Ishikawa (cell line): ENCODE results near the gene SLC6A6.

Source experiments
- CEBPB ChIP-seq: IDR thresholded peaks from 2 replicates; pipeline ENCODE4 v1.6.1; 2012
- EGR1 ChIP-seq: IDR thresholded peaks from 2 replicates; pipeline ENCODE4 v1.6.1; 2012
- EP300 ChIP-seq: IDR thresholded peaks from 2 replicates; pipeline ENCODE4 v1.6.1; 2012; ENCODE audit warnings: borderline replicate concordance
- MAX ChIP-seq: IDR thresholded peaks from 2 replicates; pipeline ENCODE4 v1.6.1; 2012
- NFIC ChIP-seq: IDR thresholded peaks from 2 replicates; pipeline ENCODE4 v1.6.1; 2012
- RAD21 ChIP-seq: IDR thresholded peaks from 2 replicates; pipeline ENCODE4 v1.6.1; 2012; ENCODE audit warnings: low read depth
- TAF1 ChIP-seq: IDR thresholded peaks from 2 replicates; pipeline ENCODE4 v1.6.1; 2012; ENCODE audit warnings: low read depth, mild to moderate bottlenecking
- TCF12 ChIP-seq: IDR thresholded peaks from 2 replicates; pipeline ENCODE4 v1.6.1; 2012; ENCODE audit warnings: low read depth
- YY1 ChIP-seq: IDR thresholded peaks from 2 replicates; pipeline ENCODE4 v1.6.1; 2012; ENCODE audit warnings: low read depth
- TF ChIP-seq, protein P1 (sequence below): IDR thresholded peaks from 2 replicates; pipeline ENCODE4 v1.6.1; 2012; ENCODE audit warnings: low read depth, mild to moderate bottlenecking

GRCh38 chr3:14372587-14372986 lies 29.8 kb upstream of the SLC6A6 start:
- TF ChIP-seq TCF12 (no peak), EP300 (no peak), NFIC (no peak), MAX (no peak), TAF1 (no peak), CEBPB (no peak), RAD21 (no peak), YY1 (no peak), EGR1 (no peak)
- TF ChIP-seq, protein P1, sequence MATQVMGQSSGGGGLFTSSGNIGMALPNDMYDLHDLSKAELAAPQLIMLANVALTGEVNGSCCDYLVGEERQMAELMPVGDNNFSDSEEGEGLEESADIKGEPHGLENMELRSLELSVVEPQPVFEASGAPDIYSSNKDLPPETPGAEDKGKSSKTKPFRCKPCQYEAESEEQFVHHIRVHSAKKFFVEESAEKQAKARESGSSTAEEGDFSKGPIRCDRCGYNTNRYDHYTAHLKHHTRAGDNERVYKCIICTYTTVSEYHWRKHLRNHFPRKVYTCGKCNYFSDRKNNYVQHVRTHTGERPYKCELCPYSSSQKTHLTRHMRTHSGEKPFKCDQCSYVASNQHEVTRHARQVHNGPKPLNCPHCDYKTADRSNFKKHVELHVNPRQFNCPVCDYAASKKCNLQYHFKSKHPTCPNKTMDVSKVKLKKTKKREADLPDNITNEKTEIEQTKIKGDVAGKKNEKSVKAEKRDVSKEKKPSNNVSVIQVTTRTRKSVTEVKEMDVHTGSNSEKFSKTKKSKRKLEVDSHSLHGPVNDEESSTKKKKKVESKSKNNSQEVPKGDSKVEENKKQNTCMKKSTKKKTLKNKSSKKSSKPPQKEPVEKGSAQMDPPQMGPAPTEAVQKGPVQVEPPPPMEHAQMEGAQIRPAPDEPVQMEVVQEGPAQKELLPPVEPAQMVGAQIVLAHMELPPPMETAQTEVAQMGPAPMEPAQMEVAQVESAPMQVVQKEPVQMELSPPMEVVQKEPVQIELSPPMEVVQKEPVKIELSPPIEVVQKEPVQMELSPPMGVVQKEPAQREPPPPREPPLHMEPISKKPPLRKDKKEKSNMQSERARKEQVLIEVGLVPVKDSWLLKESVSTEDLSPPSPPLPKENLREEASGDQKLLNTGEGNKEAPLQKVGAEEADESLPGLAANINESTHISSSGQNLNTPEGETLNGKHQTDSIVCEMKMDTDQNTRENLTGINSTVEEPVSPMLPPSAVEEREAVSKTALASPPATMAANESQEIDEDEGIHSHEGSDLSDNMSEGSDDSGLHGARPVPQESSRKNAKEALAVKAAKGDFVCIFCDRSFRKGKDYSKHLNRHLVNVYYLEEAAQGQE, result no peak
